Neural cell (in vitro differentiated cells): ENCODE results near the gene SASH3. TPM values are rescaled to one million over a fixed set of nuclear protein-coding genes. Genes with fewer than 3 reads are reported as not detected.

Experiments
- H2AFZ ChIP-seq: fragments of 200-600, 300-800 bp; sonication (generic), shearing (Covaris generic); 2 replicates; pipeline ENCODE4 v1.6.0; 2014; ENCODE audit warnings: low read depth, mild to moderate bottlenecking, antibody characterized with exemption, low read length, moderate library complexity
- H3F3A ChIP-seq: fragments of 200-600 bp; shearing (Covaris generic); 2 replicates; pipeline ENCODE4 v1.6.1; 2016; ENCODE audit warnings: mild to moderate bottlenecking, moderate library complexity, mixed read lengths, antibody characterized with exemption, low read length; ENCODE audit not compliant: insufficient read depth, poor library complexity, severe bottlenecking
- H3K27ac ChIP-seq: fragments of 200-600, 300-800 bp; sonication (generic), shearing (Covaris generic); 2 replicates; pipeline ENCODE4 v1.5.1; 2014; ENCODE audit warnings: mild to moderate bottlenecking, low read length, moderate library complexity
- H3K27me3 ChIP-seq: fragments of 300-800, 200-600 bp; sonication (generic), shearing (Covaris generic); 2 replicates; pipeline ENCODE4 v1.6.0; 2014; ENCODE audit warnings: mild to moderate bottlenecking, low read depth, low read length, moderate library complexity; ENCODE audit not compliant: insufficient read depth
- H3K36me3 ChIP-seq: fragments of 300-800, 200-600 bp; sonication (generic), shearing (Covaris generic); 2 replicates; pipeline ENCODE4 v1.5.1; 2014; ENCODE audit warnings: mild to moderate bottlenecking, antibody characterized with exemption, low read length, moderate library complexity; ENCODE audit not compliant: insufficient read depth
- H3K4me2 ChIP-seq: fragments of 300-800, 200-600 bp; sonication (generic), shearing (Covaris generic); 2 replicates; pipeline ENCODE4 v1.6.0; 2014; ENCODE audit warnings: mild to moderate bottlenecking, low read length
- H3K4me3 ChIP-seq: fragments of 300-800, 200-600 bp; sonication (generic), shearing (Covaris generic); 2 replicates; pipeline ENCODE4 v1.5.1; 2014; ENCODE audit warnings: mild to moderate bottlenecking, low read length, moderate library complexity
- H3K79me2 ChIP-seq: fragments of 200-600 bp; shearing (Covaris generic); replicated peaks from 2 replicates; pipeline ENCODE4 v1.6.0; 2014; ENCODE audit warnings: mild to moderate bottlenecking, low read length, moderate library complexity; ENCODE audit not compliant: insufficient read depth
- H3K9ac ChIP-seq: fragments of 300-800, 200-600 bp; sonication (generic), shearing (Covaris generic); 2 replicates; pipeline ENCODE4 v1.6.1; 2016; ENCODE audit warnings: mild to moderate bottlenecking, low read length, mixed read lengths
- H3K9me2 ChIP-seq: fragments of 200-600 bp; shearing (Covaris generic); 2 replicates; pipeline ENCODE4 v1.6.1; 2016; ENCODE audit warnings: mild to moderate bottlenecking, low read length, mixed read lengths; ENCODE audit not compliant: insufficient read depth
- H3K9me3 ChIP-seq: fragments of 200-600, 300-800 bp; sonication (generic), shearing (Covaris generic); 2 replicates; pipeline ENCODE4 v1.6.1; 2016; ENCODE audit warnings: mild to moderate bottlenecking, mixed run types, low read length, moderate library complexity, mixed read lengths
- H4K20me1 ChIP-seq: fragments of 200-600 bp; shearing (Covaris generic); 2 replicates; pipeline ENCODE4 v1.6.1; 2016; ENCODE audit warnings: mild to moderate bottlenecking, mixed run types; ENCODE audit not compliant: insufficient read depth
- EP300 ChIP-seq: fragments of 450-650 bp; conservative IDR thresholded peaks from 2 replicates; pipeline ENCODE4 v1.6.1; 2014; ENCODE audit warnings: antibody characterized with exemption, mild to moderate bottlenecking, moderate library complexity; ENCODE audit not compliant: poor library complexity, severe bottlenecking
- EZH2 ChIP-seq: fragments of 200-600, 300-800 bp; shearing (Covaris generic), sonication (generic); IDR thresholded peaks from 2 replicates; pipeline ENCODE4 v1.6.1; 2014; ENCODE audit warnings: antibody characterized with exemption, low read length, borderline replicate concordance, mild to moderate bottlenecking; ENCODE audit not compliant: insufficient read depth, poor library complexity, severe bottlenecking
- MXI1 ChIP-seq: fragments of 450-650 bp; conservative IDR thresholded peaks from 2 replicates; pipeline ENCODE4 v1.6.1; 2014; ENCODE audit warnings: antibody characterized with exemption, mild to moderate bottlenecking; ENCODE audit not compliant: poor library complexity, severe bottlenecking
- POLR2AphosphoS5 ChIP-seq: IDR thresholded peaks from 2 replicates; pipeline ENCODE4 v1.6.1; 2012
- RAD21 ChIP-seq: fragments of 450-650 bp; conservative IDR thresholded peaks from 2 replicates; pipeline ENCODE4 v1.6.1; 2014; ENCODE audit warnings: antibody characterized with exemption, mild to moderate bottlenecking, moderate library complexity
- SMC3 ChIP-seq: fragments of 450-650 bp; conservative IDR thresholded peaks from 2 replicates; pipeline ENCODE4 v1.6.1; 2014; ENCODE audit warnings: antibody characterized with exemption, mild to moderate bottlenecking, moderate library complexity; ENCODE audit not compliant: poor library complexity
- TAF1 ChIP-seq: IDR thresholded peaks from 2 replicates; pipeline ENCODE4 v1.6.1; 2012; ENCODE audit warnings: low read depth
- polyA plus RNA-seq: library from polyadenylated mRNA; depleted of rRNA; stranded (reverse); fragments of >200 nt; gene quantifications from 2 replicates; pipeline ENCODE4 v1.2.3, GENCODE V29; 2014
- TF ChIP-seq, protein P1 (sequence below): IDR thresholded peaks from 2 replicates; pipeline ENCODE4 v1.6.1; 2012; ENCODE audit warnings: borderline replicate concordance
- TF ChIP-seq, protein P2 (sequence below): fragments of 450-650 bp; IDR thresholded peaks from 2 replicates; pipeline ENCODE4 v1.5.1; 2014; ENCODE audit warnings: antibody characterized with exemption, mild to moderate bottlenecking, moderate library complexity; ENCODE audit not compliant: poor library complexity, severe bottlenecking

The SASH3 gene
- polyA plus RNA-seq, 1 donor from 2014 or later: not detected

DNA sequence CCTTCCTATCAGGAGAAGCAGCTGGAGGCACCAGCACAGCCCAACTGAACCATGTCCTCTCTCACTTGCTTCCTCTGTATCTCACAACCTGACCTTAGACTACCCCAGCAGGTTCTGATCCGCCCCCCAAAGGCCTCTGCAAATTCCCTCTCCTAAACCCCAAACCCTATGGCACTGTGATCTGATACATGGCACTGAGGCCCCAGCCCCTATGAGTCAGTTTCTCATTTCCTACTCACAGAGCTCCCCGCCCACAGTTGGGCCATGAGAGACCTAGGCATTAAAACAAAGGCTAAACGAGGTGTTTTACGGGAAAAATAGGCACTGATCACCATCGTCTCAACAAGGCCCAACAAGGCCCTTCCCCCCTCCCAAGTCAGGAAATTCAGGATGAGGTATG lies 19.1 kb downstream of the SASH3 start:
- no peak overlapping the region for H3K4me2 ChIP-seq
- no peaks in the 10 kb centered on the region for H3K36me3 ChIP-seq
- no peaks in the 10 kb centered on the region for H3F3A ChIP-seq
- no peaks in the 10 kb centered on the region for H4K20me1 ChIP-seq
- no peak overlapping the region for H3K27ac ChIP-seq
- H3K4me3 ChIP-seq: no peak overlapping the region
- no peaks in the 10 kb centered on the region for H3K9me2 ChIP-seq
- TF ChIP-seq RAD21 (no peak), EZH2 (no peak), EP300 (no peak), TAF1 (no peak), POLR2AphosphoS5 (no peak), MXI1 (no peak), SMC3 (no peak)
- TF ChIP-seq, protein P1, sequence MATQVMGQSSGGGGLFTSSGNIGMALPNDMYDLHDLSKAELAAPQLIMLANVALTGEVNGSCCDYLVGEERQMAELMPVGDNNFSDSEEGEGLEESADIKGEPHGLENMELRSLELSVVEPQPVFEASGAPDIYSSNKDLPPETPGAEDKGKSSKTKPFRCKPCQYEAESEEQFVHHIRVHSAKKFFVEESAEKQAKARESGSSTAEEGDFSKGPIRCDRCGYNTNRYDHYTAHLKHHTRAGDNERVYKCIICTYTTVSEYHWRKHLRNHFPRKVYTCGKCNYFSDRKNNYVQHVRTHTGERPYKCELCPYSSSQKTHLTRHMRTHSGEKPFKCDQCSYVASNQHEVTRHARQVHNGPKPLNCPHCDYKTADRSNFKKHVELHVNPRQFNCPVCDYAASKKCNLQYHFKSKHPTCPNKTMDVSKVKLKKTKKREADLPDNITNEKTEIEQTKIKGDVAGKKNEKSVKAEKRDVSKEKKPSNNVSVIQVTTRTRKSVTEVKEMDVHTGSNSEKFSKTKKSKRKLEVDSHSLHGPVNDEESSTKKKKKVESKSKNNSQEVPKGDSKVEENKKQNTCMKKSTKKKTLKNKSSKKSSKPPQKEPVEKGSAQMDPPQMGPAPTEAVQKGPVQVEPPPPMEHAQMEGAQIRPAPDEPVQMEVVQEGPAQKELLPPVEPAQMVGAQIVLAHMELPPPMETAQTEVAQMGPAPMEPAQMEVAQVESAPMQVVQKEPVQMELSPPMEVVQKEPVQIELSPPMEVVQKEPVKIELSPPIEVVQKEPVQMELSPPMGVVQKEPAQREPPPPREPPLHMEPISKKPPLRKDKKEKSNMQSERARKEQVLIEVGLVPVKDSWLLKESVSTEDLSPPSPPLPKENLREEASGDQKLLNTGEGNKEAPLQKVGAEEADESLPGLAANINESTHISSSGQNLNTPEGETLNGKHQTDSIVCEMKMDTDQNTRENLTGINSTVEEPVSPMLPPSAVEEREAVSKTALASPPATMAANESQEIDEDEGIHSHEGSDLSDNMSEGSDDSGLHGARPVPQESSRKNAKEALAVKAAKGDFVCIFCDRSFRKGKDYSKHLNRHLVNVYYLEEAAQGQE: no peak
- TF ChIP-seq, protein P2, sequence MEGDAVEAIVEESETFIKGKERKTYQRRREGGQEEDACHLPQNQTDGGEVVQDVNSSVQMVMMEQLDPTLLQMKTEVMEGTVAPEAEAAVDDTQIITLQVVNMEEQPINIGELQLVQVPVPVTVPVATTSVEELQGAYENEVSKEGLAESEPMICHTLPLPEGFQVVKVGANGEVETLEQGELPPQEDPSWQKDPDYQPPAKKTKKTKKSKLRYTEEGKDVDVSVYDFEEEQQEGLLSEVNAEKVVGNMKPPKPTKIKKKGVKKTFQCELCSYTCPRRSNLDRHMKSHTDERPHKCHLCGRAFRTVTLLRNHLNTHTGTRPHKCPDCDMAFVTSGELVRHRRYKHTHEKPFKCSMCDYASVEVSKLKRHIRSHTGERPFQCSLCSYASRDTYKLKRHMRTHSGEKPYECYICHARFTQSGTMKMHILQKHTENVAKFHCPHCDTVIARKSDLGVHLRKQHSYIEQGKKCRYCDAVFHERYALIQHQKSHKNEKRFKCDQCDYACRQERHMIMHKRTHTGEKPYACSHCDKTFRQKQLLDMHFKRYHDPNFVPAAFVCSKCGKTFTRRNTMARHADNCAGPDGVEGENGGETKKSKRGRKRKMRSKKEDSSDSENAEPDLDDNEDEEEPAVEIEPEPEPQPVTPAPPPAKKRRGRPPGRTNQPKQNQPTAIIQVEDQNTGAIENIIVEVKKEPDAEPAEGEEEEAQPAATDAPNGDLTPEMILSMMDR: no peak
- H3K9me3 ChIP-seq: no peaks in the 10 kb centered on the region
- no peak overlapping the region for H3K9ac ChIP-seq
- H2AFZ ChIP-seq: no peak overlapping the region
- no peaks in the 10 kb centered on the region for H3K79me2 ChIP-seq
- H3K27me3 ChIP-seq: no peaks in the 10 kb centered on the region

DNA sequence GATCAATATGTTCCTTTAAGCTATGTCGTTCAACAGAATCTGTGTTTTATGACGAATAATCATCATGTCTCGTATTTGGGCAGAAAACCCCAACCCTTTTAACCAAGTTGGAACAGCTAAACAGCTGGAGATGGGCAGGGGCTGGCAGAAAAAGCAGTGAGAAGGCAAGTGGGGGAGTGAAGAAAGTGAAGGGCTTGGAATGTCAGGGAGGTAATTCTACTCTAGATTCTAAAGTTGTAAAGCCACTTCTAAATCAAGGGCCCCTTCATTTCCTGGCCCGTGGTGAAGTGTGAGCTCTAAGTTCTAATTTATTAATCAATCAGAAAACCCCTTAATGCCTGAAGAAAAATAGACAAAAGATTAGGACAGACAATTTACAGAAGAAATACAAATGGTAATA lies 20.4 kb downstream of the SASH3 start:
- TF ChIP-seq POLR2AphosphoS5: no peak
- TF ChIP-seq, protein P2: no peak
- no peak for TF ChIP-seq EP300
- TF ChIP-seq SMC3: no peak
- no peak for TF ChIP-seq MXI1
- TF ChIP-seq EZH2: no peak
- TF ChIP-seq, protein P1: no peak
- TF ChIP-seq TAF1: no peak
- TF ChIP-seq RAD21: no peak
- no peaks in the 10 kb centered on the region for H3K36me3 ChIP-seq
- no peak overlapping the region for H3K4me3 ChIP-seq
- H3K9ac ChIP-seq: no peak overlapping the region
- H2AFZ ChIP-seq: no peak overlapping the region
- H3F3A ChIP-seq: no peaks in the 10 kb centered on the region
- H3K79me2 ChIP-seq: no peaks in the 10 kb centered on the region
- H3K9me3 ChIP-seq: no peaks in the 10 kb centered on the region
- H3K27me3 ChIP-seq: no peaks in the 10 kb centered on the region
- no peaks in the 10 kb centered on the region for H3K9me2 ChIP-seq
- no peak overlapping the region for H3K4me2 ChIP-seq
- H3K27ac ChIP-seq: no peak overlapping the region
- no peaks in the 10 kb centered on the region for H4K20me1 ChIP-seq
